Transverse colon (tissue), 4 donors: ENCODE data around the gene PDLIM1.

ENCODE experiments used
- CTCF ChIP-seq, 5 experiments: fragments of 200-600 bp in 3 of 5; fragments of 450-650 bp in 2 of 5; sonication (generic) in 3 of 5; IDR thresholded peaks; 1 replicate in 2 of 5; 2 replicates in 3 of 5; pipeline ENCODE4 v1.5.1; 2016 to 2017; ENCODE audit warnings: antibody characterized with exemption in 5 of 5, inconsistent platforms in 3 of 5, mild to moderate bottlenecking in 2 of 5, moderate library complexity in 1 of 5
- EP300 ChIP-seq: sonication (generic); formaldehyde crosslinking; IDR thresholded peaks from one replicate; pipeline ENCODE4 v1.6.1; 2017; ENCODE audit warnings: antibody characterized with exemption, low read depth
- POLR2A ChIP-seq: fragments of 450-650 bp; IDR thresholded peaks from one replicate; pipeline ENCODE4 v1.6.1; 2016; ENCODE audit warnings: antibody characterized with exemption, mild to moderate bottlenecking, moderate library complexity
- POLR2AphosphoS5 ChIP-seq, 3 donors: sonication (generic); formaldehyde crosslinking; IDR thresholded peaks; one replicate each; pipeline ENCODE4 v1.6.1; 2016; ENCODE audit warnings: antibody characterized with exemption in 3 of 3

- TF ChIP-seq POLR2A (no peak), CTCF (IDR thresholded peaks at IDR 0.05) (no peak), EP300 (no peak), POLR2AphosphoS5 (IDR thresholded peaks at IDR 0.05) (no peak)
Observed at GRCh38 chr10:95312257-95312656, 21.5 kb upstream of the PDLIM1 start.
